GM10248 (cell line): ENCODE results near the gene MARCHF10.

ENCODE experiments used
- CTCF ChIA-PET: fragments of 300-600 bp; sonication (Branson Sonifier 250); formaldehyde crosslinking; extraction: SDS; loops from one replicate; lab custom pipeline; 2021; ENCODE audit warnings: antibody characterized with exemption; lab: Yijun Ruan, JAX
- POLR2A ChIA-PET: fragments of 350-650 bp; sonication (Branson Sonifier 250); formaldehyde crosslinking; extraction: SDS; loops from one replicate; lab custom pipeline; 2020; ENCODE audit warnings: antibody characterized with exemption; lab: Yijun Ruan, JAX
- DNase-seq: peaks from one replicate; pipeline ENCODE4 v3.0.0; 2012; ENCODE audit errors: extremely low spot score
- TF ChIP-seq, protein P1 (sequence below): IDR thresholded peaks from 2 replicates; pipeline ENCODE4 v1.5.1; 2012; ENCODE audit warnings: mild to moderate bottlenecking, low read depth; ENCODE audit errors: extremely low read depth, missing control alignments, control extremely low read depth

MARCHF10 gene

DNA sequence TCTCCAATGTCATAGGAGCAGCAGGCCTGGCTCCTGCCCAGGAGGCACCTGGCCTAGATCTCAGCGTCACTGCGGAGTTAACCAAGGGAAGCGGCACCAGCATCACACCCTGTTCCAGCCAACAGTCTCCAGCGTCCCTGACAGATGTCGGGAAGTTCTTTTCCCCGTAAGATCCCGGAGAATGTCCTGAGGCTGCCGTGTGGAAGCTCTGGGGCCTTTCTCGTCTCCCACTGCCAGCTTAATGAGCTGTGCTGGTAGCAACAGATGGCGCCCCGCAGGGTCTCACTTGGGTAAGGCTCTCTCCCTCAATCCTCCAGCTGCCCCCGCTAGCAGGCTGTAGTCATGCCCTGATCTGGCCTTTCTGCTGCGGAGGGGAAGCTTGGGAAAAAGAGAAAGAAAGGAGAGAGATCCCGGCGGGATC lies 57.5 kb downstream of the MARCHF10 start:
- CTCF ChIA-PET: no interaction called here
- DNase-seq: no peak
- TF ChIP-seq, protein P1, sequence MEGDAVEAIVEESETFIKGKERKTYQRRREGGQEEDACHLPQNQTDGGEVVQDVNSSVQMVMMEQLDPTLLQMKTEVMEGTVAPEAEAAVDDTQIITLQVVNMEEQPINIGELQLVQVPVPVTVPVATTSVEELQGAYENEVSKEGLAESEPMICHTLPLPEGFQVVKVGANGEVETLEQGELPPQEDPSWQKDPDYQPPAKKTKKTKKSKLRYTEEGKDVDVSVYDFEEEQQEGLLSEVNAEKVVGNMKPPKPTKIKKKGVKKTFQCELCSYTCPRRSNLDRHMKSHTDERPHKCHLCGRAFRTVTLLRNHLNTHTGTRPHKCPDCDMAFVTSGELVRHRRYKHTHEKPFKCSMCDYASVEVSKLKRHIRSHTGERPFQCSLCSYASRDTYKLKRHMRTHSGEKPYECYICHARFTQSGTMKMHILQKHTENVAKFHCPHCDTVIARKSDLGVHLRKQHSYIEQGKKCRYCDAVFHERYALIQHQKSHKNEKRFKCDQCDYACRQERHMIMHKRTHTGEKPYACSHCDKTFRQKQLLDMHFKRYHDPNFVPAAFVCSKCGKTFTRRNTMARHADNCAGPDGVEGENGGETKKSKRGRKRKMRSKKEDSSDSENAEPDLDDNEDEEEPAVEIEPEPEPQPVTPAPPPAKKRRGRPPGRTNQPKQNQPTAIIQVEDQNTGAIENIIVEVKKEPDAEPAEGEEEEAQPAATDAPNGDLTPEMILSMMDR: no peak
- POLR2A ChIA-PET: no interaction called here

DNA sequence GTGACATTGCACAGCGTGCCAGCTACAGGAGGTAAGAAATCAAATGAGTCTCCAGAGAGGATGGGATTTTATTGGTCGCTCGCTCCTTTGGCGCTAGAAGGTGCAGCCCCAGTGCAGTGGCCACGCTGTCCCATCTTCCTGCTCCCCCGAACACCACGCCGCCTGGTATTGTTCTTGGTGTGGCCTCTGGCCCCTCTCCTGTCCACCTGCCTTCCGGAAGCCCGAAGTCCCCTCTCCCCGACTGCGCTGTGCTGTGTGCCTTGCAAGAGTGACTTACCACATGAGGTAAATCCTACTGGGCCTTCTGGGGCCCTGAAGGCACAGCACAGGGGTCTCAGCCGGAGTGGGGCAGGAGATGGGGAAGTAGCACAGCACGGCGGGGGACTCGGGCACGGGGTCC lies 58.2 kb downstream of the MARCHF10 start:
- ChIA-PET POLR2A (no interaction called here), CTCF (no interaction called here)
- DNase-seq: no peak
- TF ChIP-seq, protein P1: no peak

DNA sequence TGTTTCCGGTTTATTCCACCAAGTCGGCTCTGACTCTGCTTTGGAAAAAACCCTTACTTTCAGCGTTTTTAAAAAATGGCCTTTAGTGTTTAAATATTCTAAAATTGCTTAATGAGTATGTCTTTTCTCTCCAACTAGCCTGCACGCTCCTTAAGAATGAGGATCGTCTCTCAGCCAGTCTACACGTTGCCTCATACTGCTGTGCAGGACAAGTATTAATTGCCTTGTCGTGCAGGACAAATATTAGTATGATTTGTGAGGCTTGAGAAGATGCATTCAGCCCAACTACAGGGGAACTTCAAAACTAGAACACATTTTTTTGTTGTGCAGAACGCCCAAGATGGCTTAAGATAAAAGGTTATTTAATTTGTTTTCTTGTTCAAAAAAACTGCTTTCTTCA lies 61.2 kb downstream of the MARCHF10 start:
- ChIA-PET POLR2A (no interaction called here), CTCF (no interaction called here)
- TF ChIP-seq, protein P1: no peak
- DNase-seq: no peak

DNA sequence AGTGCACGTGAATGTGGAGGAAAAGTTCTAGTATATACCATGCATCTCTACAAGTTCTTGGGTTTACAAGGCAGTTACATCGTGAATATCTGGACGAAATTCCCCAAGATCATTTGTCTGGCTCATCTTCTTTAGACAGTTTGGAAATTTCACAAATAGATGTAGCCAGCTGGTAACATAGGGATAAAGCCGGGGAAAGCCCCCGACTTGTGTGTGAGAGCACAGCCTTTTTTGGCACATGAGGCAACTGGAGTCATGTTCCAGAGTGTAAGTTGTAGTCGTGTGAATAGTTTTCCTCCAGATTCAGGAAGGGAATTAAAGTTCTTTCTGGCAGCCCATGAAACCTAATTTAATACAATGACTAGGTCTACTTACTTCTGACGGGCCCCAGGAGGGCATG lies 62.3 kb downstream of the MARCHF10 start:
- TF ChIP-seq, protein P1: no peak
- CTCF ChIA-PET: no interaction called here
- no peak for DNase-seq
- POLR2A ChIA-PET: no interaction called here

DNA sequence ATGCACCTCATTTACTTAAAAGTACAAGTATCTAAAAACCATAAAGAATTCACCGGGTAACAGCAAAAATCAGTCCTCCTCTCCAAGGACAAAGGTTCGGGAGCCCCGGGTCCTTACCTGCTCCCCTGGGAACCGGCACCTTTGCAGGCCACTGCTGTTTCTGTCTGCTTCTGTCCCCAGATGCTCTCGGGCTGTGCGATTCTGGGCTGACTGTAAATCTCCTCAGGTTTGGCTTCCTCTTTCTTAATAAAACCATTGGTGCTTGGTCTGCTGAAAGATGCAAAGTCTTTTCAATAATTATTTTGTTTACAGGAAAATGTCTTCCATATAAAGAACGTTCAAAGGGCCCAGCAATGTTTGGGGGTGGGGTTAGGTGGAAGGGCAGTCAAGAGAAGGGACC lies 63.9 kb downstream of the MARCHF10 start:
- CTCF ChIA-PET: no interaction called here
- TF ChIP-seq, protein P1: no peak
- DNase-seq: no peak
- POLR2A ChIA-PET: no interaction called here

DNA sequence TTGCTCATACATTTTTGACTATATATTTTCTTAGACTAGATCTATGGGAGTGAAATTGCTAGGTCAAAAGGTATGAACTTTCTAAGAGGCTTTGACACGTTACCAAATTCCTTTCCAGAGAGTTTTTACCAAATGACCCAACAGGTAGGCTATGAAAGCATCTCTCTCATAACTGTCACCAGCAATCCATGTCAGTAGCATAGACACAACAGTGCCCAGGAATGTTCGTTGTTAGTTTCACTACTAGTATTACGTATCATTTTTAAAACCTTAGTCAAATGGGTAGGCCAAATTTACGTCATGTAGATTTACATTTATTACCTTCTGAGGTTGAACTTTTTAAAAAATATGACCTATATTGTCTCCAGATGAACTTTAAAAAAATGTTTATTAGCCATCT lies 66.8 kb downstream of the MARCHF10 start:
- TF ChIP-seq, protein P1: no peak
- no peak for DNase-seq
- POLR2A ChIA-PET: no interaction called here
- CTCF ChIA-PET: interaction anchor here (1.0 kb wide), 1 partner anchor 11 kb away, joined by 3 read pairs; no protein-coding TSS in a partner anchor
